Daoy (cell line): Measurements from ENCODE around the gene CADPS. TPM values are rescaled to one million over a fixed set of nuclear protein-coding genes. Genes with fewer than 3 reads are reported as not detected.

Experiments
- DNase-seq: peaks from one replicate; pipeline ENCODE4 v3.0.0-alpha.2; 2015; ENCODE audit warnings: low read depth
- total RNA-seq: library from RNA; depleted of rRNA; stranded (reverse); fragments of >200 nt; shearing (Covaris generic); gene quantifications from 2 replicates; pipeline ENCODE4 v1.2.3, GENCODE V29; 2014

The CADPS gene
- total RNA-seq, 1 experiment from 2014 or later, result not detected

DNA sequence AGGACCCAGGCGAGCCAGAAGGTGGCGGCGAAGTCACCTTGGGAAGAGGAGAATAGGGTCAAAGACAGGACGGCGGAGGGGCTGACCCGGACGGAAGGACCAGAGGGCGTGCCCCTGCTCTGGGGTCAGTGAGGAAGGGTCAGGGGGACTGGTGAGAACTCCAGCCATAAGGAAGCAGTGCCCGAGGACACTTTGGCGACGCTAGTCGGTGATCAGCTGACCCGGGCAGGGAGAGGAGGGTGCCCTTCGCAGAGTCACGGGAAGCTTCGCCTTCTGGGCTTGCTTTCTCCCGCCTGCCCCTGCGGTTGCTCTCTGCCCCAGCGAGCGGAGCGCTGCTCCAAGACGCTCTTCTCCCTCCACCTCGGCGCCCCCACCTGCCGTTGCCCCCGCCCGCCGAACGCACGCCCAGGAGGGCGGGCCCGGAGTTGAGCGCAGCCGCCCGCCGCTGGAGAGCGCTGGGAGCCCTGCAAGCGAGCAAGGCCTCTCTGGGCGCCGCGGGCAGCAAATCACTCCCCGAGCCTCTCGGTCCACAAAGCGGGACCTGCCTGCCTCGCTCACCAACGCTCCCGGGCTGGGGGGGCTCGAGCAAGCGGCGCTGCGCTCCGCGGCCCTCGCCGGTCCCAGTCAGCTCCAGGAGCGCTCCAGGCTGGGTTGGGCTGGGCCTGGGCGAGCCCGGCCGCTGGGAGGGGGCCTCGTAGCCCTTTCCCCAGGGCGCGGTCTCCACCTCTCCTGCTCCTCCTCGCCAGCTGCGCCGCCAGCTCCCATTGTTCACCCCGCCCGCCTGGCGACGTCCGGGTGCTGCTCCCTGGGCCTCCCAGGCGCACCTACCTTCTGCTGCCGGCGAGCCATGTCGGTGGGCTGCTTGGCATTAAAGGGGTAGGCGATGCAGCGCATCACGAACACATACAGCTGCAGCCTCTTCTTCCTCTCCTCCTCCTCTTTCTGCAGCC lies 1.2 kb downstream of the CADPS start:
- peak; percentile 42 for DNase-seq

DNA sequence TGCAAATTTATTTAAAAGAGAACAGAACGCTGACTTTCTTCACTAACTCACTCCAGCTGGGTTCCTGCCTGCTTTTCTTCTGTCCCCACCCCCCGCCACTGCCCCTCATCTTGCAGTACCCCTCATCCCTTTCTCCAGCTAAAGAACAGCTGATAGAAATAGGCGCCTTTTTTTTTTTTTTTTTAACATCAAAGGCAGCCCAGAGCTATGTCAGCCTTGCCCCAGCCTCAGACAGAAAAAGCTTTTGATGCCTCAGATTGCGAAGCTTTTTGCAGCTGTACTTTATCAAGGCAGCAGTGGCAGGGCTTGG lies 1.8 kb downstream of the CADPS start:
- DNase-seq, result no peak

DNA sequence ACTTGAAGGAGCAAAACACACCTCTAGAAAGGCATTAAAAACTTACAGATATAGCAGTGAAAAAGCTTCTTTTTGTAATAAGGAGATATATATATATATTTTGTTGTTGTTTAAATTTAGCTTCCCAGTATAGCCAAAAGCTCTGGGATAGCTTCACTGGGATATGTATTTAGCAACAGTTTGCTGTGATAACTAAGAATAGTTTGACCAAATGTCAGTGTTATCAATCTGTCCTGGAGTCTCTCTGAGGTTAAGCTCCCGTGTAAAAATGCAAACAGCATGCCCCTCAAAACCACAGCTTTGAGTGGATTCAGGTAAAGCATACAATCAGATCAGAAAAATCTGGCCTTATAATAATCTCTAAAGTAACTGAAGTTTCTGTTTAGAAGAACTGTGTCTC lies 2.9 kb downstream of the CADPS start:
- DNase-seq, result no peak

DNA sequence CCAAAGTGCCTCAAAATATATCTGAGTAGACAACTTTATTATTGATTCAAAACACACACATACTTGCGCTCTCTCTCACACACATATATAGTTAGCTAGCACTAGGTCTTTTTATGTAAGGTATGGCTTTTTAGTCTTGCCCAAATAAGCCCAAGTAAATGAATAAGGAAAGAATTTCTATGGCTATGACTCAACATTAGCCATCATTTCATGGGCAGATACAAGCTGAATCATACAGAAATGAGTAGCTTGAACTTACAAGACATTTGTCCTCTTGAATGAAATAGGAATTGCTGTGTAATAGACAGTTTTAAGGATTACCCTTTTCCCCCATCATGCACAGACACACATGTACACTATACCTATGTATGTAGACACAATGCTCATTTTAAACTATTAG lies 4.9 kb downstream of the CADPS start:
- peak; percentile 37 for DNase-seq

DNA sequence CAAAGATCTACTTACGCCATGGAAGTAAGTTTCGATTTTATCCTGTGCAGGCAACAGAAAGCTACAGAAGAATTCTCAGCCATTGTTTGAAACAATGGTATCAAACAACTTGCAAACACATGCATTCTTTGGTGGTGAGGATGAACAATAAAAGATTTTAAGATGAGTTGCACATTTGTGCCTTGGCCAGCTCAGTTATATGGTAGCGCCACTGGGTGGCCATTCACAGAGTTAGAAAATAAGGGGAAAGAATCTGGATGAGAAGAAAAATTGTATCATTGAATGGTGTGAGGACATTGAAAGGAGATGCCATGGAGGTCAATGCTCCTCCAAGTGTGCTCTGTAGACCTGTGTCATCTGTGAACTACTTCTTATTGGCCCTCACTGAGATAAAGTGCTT lies 11.6 kb downstream of the CADPS start:
- DNase-seq, result no peak

DNA sequence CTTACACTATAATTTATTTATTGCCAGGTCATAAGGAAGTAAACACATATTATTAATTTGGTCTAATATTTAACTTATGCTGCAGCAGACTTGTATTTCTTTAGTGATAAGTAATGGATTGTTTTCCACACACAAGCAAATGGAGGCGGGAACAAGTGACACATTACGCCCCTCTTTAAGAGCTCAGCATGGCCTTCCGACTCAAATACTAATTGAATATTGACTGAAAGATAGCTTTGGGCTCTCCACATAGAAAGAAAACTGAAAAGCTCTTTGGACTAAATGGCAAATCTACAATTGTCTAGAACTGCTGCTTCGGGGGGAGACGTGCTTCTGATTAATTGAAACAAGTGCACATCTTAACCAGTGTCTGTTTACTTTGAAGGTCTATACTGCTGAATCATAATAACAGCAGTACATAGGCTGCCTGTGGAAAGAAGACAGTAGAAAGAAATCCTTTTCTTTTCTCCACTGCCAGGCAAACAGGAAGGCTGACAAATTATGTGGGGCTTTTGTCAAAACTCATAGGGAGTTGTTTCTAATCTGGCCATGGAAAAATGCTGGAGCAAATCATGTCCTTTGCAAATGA lies 15.9 kb downstream of the CADPS start:
- DNase-seq, result no peak

DNA sequence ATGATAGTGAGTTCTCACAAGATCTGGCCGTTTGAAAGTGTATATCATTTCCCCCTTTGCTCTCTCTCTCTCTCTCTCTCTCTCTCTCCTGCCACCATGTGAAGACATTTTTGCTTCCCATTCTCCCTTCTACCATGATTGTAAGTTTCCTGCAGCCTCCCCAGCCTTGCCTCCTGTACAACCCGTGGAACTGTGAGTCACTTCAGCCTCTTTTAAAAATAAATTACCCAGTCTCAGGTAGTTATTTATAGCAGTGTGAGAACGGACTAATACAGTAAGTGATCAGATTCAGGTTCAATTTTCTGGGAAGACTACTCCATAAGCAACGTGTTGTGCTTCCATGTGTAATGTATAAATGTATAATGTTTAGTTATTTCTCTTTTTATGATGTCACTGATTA lies 29.2 kb downstream of the CADPS start:
- DNase-seq, result no peak

DNA sequence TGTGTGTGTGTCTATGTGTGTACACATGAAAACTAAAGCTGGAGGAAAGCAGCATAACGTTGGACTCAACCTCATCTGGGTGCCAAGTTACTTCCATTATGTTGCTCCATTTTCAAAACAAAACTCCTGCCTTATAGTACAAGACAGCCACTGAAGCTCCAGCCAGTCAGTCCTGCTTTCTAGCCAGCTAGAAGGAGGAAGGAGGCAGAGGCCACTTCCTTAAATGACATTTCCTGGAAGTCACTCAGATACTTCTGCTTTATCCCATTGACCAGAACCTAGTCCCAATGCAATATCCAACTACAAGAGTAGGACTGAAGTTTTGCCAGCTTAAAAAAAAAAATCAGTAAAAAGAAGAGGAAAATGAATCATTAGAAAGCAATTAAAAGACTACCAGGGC lies 31.7 kb downstream of the CADPS start:
- DNase-seq, result no peak

DNA sequence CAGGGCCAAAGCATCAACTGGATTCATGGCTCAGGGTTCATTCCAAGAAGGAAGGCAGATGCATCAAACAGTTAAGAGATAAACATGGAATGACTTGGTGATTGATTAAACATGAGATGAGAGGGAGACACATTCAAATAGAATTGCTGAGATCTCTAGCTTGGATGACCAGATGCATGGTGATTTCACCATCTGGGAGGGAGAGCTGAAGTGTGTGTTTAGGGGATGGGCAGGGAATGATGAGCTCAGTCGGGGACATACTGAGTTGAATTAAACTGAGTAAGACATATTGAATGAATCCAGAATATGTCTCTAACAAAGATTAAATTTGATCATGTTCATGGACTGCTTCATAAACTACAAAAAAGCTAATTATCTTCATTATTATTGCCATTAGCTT lies 35.5 kb downstream of the CADPS start:
- no peak for DNase-seq

DNA sequence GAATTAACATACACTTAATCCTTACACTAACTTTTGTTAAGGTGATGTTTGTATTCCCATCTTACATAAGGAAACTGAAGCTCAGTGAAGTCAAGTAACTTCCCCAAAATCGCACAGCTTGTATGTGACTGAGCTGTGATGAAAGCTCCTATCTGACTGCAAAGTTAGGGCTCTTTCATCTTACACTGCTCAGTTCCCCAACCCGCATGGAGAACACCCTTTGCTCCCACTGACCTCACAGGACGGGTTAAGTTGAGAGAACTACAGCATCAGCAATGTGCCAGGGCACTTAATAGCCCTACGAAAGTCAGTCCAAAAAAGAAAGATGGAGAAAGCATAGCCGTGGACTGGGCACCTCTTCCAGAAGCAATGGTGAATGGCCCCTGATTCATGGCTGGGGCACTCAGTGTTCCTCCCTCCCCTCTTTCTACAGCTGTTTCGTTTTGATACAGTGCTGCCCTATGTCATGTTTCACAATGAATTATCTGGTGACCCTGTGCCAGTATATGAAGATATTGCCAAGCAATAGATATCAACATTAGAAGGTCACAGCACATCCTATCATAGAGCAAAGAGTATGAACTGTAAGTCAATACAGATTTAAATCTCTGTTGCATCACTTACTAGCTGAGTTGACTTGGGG lies 38.0 kb downstream of the CADPS start:
- no peak for DNase-seq

DNA sequence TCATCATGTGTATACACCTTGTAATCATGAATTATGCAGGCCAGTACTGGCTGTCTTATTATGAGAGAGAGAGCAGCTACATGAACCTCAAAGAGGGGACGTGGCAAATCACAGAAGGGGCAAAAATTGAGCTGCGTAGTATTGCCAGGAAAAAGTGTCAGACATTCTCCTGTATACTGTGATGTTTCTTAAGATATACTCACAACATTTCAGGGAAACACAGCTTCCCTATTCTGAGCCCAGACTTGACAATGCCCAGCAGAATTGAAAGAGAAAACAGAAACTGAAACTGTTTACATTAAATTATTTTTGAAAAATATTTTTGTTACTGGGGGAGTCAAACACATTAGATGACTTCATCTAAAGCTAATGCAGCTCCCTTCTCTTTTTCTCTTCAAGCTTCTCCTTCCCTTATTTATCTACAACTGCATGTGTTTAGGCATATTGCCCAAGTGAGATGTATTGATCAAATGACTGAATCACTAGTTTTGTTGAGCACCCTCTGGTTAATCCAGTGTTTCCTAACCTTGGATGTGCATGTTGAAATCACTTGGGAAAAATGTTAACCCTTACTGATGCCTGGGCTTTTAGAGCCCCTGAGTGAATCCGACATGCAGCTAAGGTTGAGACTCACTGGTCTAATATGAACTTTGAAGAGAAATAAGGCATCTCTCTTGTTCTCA lies 39.5 kb downstream of the CADPS start:
- no peak for DNase-seq

DNA sequence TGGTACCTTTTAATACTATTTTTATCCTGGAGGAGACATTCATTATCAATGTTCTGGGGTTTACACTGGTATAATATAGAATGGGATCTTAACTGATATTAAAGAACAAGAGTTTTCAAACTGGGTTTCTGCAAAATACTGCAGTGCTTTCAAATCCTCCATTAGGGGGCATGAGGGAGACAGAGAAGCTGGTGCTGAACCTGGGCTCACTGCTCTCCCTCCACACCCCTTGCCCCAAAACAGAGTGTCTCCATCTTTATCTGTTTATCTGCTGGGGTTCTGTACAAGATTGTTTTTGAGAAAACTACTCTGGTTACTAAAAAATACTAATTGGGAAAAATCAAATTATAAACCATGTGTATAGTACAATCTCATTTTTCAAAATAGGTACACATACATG lies 41.7 kb downstream of the CADPS start:
- peak; percentile 4 for DNase-seq

DNA sequence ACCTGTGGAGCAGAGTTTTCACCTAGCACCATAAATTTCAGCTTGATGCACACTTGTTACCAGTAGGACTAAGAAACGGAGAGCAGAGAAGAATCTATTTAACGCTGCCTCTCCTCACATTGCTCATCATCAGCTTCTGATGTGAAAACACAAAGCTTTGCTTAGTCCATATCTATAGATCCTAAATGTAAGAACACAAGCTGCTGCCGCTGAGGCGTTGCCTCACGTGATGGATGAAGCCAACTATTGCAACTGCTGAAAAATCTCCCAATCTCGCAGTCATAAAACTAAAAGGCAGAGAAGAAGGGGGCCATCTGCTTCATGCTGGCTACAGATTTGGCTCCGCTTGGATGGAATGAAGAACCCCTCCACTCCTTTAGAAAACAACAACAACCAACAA lies 42.7 kb downstream of the CADPS start:
- DNase-seq, result no peak

DNA sequence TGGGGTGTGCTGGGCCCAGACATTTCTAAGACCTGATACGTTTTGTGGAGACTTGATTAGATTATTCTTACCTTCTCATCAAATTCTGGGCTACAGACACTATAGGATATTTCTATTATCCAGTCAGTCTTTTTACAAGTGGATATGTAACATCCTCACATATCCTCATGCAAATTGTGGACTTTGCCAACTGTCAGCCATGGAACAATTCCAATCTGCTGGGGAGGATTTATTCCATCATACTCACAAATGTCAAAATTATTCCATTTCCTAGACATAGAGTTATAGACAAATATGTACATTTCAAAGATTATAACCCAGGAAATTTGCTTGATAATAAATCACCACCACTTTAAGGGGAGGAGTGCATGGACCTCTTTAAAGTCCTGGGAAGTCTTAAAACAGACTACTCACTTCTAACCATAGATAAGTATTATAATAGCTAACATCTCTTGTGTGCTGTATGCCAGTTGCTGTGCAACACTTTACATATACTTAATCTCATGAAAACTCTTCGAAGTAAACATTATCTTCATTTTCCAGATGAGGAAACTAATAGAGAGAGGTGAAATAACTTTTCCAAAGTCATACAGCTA lies 44.4 kb downstream of the CADPS start:
- DNase-seq, result no peak

DNA sequence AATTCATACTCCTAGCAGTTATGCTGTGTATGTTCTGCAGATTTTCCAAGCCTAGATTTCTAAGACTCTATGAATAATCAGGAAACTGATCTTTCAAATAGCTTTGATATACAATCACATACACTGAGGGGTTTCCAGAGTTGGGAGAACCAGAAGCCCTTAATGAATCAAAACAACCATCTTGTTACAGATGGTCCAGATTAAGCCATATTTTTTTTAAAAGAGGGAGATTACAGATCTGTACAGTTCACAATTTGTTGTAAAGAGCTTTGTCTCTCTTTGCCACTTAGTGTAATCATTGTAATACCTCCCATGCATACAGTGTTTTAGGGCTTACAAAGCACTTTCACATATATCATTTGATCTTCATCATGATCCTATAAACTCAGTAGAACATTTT lies 47.7 kb downstream of the CADPS start:
- DNase-seq, result no peak

DNA sequence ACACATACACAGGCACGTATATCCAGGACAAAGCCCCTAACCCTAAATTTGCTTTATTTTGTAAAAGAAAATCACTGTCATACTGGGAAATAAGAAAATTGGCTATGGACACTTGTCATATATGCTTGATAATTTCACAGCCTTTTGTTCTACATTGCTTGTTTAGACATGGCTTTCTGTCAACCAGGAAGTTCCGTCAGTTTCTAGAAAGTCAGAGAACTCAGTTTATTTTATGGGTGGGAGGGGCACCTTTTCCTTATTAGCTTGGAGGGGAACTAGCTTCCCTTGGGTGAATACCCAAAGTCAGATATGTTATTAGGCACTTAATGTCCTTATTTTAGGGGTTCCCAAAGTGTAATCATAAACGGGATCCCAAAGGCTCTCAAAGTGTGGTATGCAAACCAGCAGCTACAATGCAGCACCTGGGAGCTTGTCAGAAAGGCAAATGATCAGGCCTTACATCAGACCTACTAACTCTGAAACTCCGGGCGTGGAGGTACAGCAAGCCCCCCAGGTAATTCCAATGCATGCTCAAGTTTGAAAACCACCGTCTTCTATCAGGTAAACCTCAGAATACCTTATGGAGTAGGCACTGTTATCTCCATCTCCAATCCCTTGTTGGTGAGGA lies 50.1 kb downstream of the CADPS start:
- no peak for DNase-seq

DNA sequence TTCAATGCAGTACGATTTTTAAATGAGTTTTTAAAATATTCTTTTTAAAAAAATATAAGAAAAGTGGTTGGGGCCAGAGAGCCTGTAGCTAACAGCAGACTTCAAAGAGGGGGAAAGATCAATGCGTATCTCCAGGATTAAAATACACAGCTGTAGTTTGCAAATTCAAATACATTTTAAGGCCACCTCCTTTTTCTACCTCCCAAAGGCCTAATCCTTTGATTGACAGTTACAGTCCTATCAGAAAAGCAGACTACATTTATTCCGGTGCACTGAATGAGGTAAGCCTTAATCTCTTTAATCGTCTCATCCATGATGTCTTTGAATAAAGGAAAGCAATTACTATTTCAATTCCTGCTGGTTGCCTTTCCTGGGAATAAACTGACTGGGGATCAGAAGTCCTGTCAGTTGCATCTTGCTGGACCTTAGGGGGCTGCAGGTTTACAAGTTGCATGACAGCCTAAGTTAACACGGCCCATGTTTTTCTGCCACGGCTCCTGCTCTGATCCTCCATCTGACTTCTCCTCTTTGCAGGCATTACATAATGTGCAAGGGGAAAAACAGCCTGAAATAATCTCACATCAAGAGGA lies 51.7 kb downstream of the CADPS start:
- DNase-seq, result no peak

DNA sequence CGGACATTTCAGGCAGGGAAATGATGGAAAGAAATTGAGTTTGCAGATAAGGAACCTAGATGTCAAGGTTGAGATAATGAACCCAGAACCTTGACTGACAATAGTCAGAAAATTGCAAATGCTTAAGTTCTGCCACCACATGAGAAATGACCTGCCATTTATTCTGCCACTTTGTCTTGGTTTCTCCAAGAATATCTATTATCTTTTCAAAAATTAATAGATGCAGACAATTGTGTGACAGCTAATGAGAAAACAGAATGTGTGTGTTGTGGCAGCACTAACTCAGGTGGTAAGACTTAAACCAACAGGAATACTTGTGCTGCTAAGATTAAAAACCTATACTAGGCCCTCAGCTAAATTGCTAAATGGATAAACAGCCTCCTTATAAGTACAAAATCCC lies 52.3 kb downstream of the CADPS start:
- DNase-seq, result no peak

DNA sequence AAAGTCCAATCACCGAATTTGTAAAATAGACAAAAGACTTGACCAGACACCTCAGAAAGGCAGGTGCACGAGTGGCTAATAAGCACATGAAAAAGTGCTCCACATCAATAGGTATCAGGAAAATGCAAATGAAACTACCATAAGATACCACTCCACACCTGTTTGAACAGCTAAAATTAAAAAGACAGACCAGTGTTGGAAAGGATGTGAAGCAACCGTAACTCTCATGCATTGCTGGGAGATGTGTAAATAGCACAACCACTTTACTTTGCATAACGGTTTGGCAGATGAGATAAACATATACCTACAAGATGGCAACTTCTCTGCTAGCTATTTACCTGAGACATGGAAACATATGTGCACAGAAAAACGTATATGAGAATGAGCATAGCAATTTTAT lies 56.9 kb downstream of the CADPS start:
- no peak for DNase-seq

DNA sequence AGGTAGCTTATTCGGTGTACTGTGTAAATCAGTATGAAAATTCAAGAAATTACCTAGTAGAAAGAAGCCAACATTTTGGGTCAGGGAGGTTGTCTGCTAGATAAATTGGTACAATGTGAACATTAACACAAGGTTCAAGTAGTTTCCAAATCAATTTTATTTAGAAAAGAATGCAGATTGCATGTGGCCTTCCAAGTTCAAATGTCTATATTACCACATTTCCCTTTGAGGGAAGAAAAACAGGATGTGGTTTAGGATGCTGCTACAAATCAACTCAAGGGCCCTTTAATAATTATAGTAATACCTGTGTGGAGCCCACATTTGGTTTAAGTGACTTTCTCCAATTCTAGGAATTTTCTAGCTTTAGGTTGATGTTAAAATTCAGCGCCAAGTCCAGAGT lies 57.5 kb downstream of the CADPS start:
- no peak for DNase-seq

DNA sequence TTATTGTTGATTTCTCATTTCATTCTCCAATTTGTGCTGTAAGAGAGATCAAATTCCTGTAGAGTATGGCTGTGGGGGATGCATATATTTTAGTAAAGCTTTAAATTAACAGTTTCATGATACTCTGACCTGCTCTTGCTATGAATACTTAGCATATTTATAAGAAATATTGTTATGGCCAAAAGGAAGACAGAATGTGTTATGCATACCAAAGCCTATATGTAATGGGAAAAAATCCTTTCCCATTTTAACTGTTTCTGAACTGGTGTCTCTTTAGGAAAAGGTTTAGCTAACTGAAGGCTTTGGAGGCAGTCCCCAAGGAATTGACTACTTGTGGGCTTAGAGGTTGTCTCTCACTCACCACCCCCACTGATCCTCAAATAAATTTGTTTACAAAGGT lies 59.2 kb downstream of the CADPS start:
- DNase-seq, result no peak
